ENCODE results near the gene ACAD11.

GRCh38 chr3:132555306-132556035 is 104.1 kb downstream of the ACAD11 start:
- TF ChIP-seq CTCF (IDR thresholded peaks at IDR 0.05) (no peak), TCF7L2 (IDR thresholded peaks at IDR 0.05; ENCODE audit: low read depth, low read length) (no peak), POLR2AphosphoS5 (IDR thresholded peaks at IDR 0.05; ENCODE audit: low read depth, low read length) (no peak), SIN3A (IDR thresholded peaks at IDR 0.05; ENCODE audit: borderline replicate concordance, insufficient read depth, low read depth, low read length) (no peak)
